NCI-H2107 treated with DMSO at 0.1 percent for 48 hours (cell line): ENCODE measurements around the gene KCND1.
A peak's percentile ranks its signal among the peaks of the same experiment; 100 is the strongest.

Experiments used
- DNase-seq: peaks from one replicate; lab custom pipeline; 2025; ENCODE audit not compliant: unreplicated experiment; lab: John Stamatoyannopoulos, UW

Gene KCND1

GRCh38 chrX:48913605-48914366 is 57.9 kb downstream of the KCND1 start:
- DNase-seq, result no peak

GRCh38 chrX:48911412-48912182 is 60.0 kb downstream of the KCND1 start, which contains the start of gene SLC35A2:
Gene SLC35A2 (minus strand): TSS chrX:48911646. CDS start chrX:48911636, 10 bp downstream.
- peak; percentile 93 for DNase-seq
